HepG2 (cell line): ENCODE measurements around the gene NAT9. TPM values are rescaled to one million over a fixed set of nuclear protein-coding genes. Genes with fewer than 3 reads are reported as not detected.

Source experiments
- BRCA1 ChIP-seq: sonication (generic); formaldehyde crosslinking; IDR thresholded peaks from 2 replicates; pipeline ENCODE4 v1.4.0; 2020; ENCODE audit warnings: missing genetic modification reagents
- FOSL2 ChIP-seq: sonication (generic); formaldehyde crosslinking; IDR thresholded peaks from 2 replicates; pipeline ENCODE4 v1.4.0; 2020; ENCODE audit warnings: missing genetic modification reagents
- IRX3 ChIP-seq: sonication (generic); formaldehyde crosslinking; IDR thresholded peaks from 2 replicates; pipeline ENCODE4 v1.8.1; 2023; ENCODE audit warnings: mild to moderate bottlenecking, low read depth, missing genetic modification reagents, borderline replicate concordance
- SMYD3 ChIP-seq: sonication (generic); formaldehyde crosslinking; IDR thresholded peaks from 2 replicates; pipeline ENCODE4 v1.8.1; 2023; ENCODE audit warnings: mild to moderate bottlenecking, missing genetic modification reagents
- SOX13 ChIP-seq, 3 experiments: fragments of 450-650 bp in 1 of 3; sonication (generic) in 1 of 3; formaldehyde crosslinking in 1 of 3; IDR thresholded peaks in 2 of 3; conservative IDR thresholded peaks in 1 of 3; 2 replicates each; pipeline versions ENCODE4 v1.5.0 to v1.6.1; 2016 to 2020; ENCODE audit warnings: antibody characterized with exemption in 1 of 3, mild to moderate bottlenecking in 1 of 3, missing compliant biosample characterization in 1 of 3, missing genetic modification reagents in 1 of 3, moderate library complexity in 1 of 3
- SRSF1 ChIP-seq: fragments of 200-400 bp; formaldehyde crosslinking; optimal IDR thresholded peaks from 2 replicates; pipeline ENCODE3; 2017; ENCODE audit warnings: mild to moderate bottlenecking, low read depth, low read length, moderate library complexity
- ZFP62 ChIP-seq: sonication (generic); formaldehyde crosslinking; IDR thresholded peaks from 2 replicates; pipeline ENCODE4 v1.4.0; 2020; ENCODE audit warnings: missing genetic modification reagents
- ZNF225 ChIP-seq: sonication (generic); formaldehyde crosslinking; IDR thresholded peaks from 2 replicates; pipeline ENCODE4 v1.4.0; 2020; ENCODE audit warnings: mild to moderate bottlenecking, missing genetic modification reagents
- ZNF230 ChIP-seq: sonication (generic); formaldehyde crosslinking; IDR thresholded peaks from 2 replicates; pipeline ENCODE4 v1.4.0; 2020; ENCODE audit warnings: mild to moderate bottlenecking, missing genetic modification reagents
- polyA plus RNA-seq, 8 experiments: library from polyadenylated mRNA; depleted of rRNA in 3 of 8; stranded (reverse) in 7 of 8; unstranded in 1 of 8; fragments of >200 nt; fragmentation: Illumina TruSeq in 4 of 8; extraction: Trizol in 4 of 8; gene quantifications; 2 replicates each; pipeline versions ENCODE4 v1.2.1 to v1.2.3, GENCODE V29; 2011 to 2016; ENCODE audit warnings: low read depth in 4 of 8, missing spikeins in 1 of 8, mixed read lengths in 1 of 8; ENCODE audit not compliant: insufficient read depth in 1 of 8
- total RNA-seq, 5 experiments: library from RNA; depleted of rRNA; stranded (reverse); fragments of >200 nt; fragmentation: Illumina TruSeq; extraction: Trizol; gene quantifications; 2 replicates each; pipeline ENCODE4 v1.2.3, GENCODE V29; 2016; ENCODE audit warnings: low read depth in 1 of 5
- TF ChIP-seq, protein P1 (sequence below): sonication (generic); formaldehyde crosslinking; IDR thresholded peaks from 2 replicates; pipeline ENCODE4 v1.5.1; 2020; ENCODE audit warnings: mild to moderate bottlenecking, missing genetic modification reagents, moderate library complexity
- TF ChIP-seq, protein P2 (sequence below): sonication (generic); formaldehyde crosslinking; IDR thresholded peaks from 2 replicates; pipeline ENCODE4 v1.4.0; 2020; ENCODE audit warnings: low read depth, mild to moderate bottlenecking, missing genetic modification reagents
- TF ChIP-seq, protein P3 (sequence below): sonication (generic); formaldehyde crosslinking; IDR thresholded peaks from 2 replicates; pipeline ENCODE4 v1.4.0; 2020; ENCODE audit warnings: missing genetic modification reagents
- TF ChIP-seq, protein P4 (sequence below): fragments of 450-650 bp; IDR thresholded peaks from 2 replicates; pipeline ENCODE4 v1.6.1; 2017; ENCODE audit warnings: mild to moderate bottlenecking
- TF ChIP-seq, protein P5 (sequence below): sonication (generic); formaldehyde crosslinking; IDR thresholded peaks from 2 replicates; pipeline ENCODE4 v1.5.0; 2020; ENCODE audit warnings: missing genetic modification reagents
- TF ChIP-seq, protein P6 (sequence below): sonication (generic); formaldehyde crosslinking; conservative IDR thresholded peaks from 2 replicates; pipeline ENCODE4 v1.4.0; 2020; ENCODE audit warnings: missing genetic modification reagents

Gene NAT9
- total and polyA plus RNA-seq, 2 of the 13 experiments (the other 11 are each of a cell fraction or from before 2014, with no cell fraction given): 39.7 to 44.2 TPM

DNA sequence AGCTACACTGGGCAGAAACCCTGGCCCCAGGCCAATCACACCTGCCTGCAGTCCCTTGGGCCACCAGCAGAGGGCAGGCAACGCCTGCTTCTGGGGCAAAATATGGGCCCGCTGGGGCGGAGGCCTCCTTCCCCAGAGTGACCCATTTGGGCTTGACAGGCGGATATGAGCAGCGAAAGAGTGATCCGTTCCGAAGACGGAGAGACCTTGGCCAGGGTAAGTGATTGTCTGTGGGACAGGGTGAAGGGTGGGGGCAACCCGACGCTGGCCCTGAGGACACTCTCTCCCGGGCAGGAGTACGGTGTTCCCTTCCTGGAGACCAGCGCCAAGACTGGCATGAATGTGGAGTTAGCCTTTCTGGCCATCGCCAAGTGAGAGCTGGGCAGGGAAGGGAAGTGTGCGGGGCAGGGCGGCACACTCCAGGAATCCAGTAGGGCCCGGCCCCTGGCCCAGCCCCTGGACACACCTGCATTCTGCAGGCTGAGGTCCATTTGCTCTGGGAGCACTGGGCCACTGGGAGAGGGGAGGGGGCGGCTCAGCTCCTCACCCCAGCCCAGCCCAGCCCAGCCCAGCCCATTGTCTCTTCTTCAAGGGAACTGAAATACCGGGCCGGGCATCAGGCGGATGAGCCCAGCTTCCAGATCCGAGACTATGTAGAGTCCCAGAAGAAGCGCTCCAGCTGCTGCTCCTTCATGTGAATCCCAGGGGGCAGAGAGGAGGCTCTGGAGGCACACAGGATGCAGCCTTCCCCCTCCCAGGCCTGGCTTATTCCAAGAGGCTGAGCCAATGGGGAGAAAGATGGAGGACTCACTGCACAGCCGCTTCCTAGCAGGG is 31.2 kb downstream of the NAT9 start (continued):
- TF ChIP-seq, protein P1, sequence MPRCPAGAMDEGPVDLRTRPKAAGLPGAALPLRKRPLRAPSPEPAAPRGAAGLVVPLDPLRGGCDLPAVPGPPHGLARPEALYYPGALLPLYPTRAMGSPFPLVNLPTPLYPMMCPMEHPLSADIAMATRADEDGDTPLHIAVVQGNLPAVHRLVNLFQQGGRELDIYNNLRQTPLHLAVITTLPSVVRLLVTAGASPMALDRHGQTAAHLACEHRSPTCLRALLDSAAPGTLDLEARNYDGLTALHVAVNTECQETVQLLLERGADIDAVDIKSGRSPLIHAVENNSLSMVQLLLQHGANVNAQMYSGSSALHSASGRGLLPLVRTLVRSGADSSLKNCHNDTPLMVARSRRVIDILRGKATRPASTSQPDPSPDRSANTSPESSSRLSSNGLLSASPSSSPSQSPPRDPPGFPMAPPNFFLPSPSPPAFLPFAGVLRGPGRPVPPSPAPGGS (CRISPR knock-in tag): peak; percentile 74; the same call in 1 of the 2 replicates
- TF ChIP-seq, protein P2, sequence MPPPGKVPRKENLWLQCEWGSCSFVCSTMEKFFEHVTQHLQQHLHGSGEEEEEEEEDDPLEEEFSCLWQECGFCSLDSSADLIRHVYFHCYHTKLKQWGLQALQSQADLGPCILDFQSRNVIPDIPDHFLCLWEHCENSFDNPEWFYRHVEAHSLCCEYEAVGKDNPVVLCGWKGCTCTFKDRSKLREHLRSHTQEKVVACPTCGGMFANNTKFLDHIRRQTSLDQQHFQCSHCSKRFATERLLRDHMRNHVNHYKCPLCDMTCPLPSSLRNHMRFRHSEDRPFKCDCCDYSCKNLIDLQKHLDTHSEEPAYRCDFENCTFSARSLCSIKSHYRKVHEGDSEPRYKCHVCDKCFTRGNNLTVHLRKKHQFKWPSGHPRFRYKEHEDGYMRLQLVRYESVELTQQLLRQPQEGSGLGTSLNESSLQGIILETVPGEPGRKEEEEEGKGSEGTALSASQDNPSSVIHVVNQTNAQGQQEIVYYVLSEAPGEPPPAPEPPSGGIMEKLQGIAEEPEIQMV (CRISPR knock-in tag): no peak
- TF ChIP-seq, protein P3, sequence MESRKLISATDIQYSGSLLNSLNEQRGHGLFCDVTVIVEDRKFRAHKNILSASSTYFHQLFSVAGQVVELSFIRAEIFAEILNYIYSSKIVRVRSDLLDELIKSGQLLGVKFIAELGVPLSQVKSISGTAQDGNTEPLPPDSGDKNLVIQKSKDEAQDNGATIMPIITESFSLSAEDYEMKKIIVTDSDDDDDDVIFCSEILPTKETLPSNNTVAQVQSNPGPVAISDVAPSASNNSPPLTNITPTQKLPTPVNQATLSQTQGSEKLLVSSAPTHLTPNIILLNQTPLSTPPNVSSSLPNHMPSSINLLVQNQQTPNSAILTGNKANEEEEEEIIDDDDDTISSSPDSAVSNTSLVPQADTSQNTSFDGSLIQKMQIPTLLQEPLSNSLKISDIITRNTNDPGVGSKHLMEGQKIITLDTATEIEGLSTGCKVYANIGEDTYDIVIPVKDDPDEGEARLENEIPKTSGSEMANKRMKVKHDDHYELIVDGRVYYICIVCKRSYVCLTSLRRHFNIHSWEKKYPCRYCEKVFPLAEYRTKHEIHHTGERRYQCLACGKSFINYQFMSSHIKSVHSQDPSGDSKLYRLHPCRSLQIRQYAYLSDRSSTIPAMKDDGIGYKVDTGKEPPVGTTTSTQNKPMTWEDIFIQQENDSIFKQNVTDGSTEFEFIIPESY: peak; percentile 64; the same call in 1 of the 2 replicates
- TF ChIP-seq ZFP62 (CRISPR knock-in tag) (no peak), BRCA1 (CRISPR knock-in tag) (no peak), FOSL2 (peak; percentile 64; the same call in 1 of the 2 replicates), ZNF230 (CRISPR knock-in tag) (0 out of 2 replicates have a peak, but pooled peaks have one; percentile 11), SOX13 (IDR thresholded peaks at IDR 0.05) (no peak), SOX13 (CRISPR knock-in tag; conservative IDR thresholded peaks at IDR 0.05 in 1 of 2, IDR thresholded peaks at IDR 0.05 in 1 of 2) (no peak), SMYD3 (CRISPR knock-in tag) (0 out of 2 replicates have a peak, but pooled peaks have one; percentile 17), SRSF1 (peak; percentile 85), IRX3 (0 out of 2 replicates have a peak, but pooled peaks have one; percentile 47), ZNF225 (CRISPR knock-in tag) (peak; percentile 13; the same call in 1 of the 2 replicates)
- TF ChIP-seq, protein P4, sequence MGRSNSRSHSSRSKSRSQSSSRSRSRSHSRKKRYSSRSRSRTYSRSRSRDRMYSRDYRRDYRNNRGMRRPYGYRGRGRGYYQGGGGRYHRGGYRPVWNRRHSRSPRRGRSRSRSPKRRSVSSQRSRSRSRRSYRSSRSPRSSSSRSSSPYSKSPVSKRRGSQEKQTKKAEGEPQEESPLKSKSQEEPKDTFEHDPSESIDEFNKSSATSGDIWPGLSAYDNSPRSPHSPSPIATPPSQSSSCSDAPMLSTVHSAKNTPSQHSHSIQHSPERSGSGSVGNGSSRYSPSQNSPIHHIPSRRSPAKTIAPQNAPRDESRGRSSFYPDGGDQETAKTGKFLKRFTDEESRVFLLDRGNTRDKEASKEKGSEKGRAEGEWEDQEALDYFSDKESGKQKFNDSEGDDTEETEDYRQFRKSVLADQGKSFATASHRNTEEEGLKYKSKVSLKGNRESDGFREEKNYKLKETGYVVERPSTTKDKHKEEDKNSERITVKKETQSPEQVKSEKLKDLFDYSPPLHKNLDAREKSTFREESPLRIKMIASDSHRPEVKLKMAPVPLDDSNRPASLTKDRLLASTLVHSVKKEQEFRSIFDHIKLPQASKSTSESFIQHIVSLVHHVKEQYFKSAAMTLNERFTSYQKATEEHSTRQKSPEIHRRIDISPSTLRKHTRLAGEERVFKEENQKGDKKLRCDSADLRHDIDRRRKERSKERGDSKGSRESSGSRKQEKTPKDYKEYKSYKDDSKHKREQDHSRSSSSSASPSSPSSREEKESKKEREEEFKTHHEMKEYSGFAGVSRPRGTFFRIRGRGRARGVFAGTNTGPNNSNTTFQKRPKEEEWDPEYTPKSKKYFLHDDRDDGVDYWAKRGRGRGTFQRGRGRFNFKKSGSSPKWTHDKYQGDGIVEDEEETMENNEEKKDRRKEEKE: no peak
- TF ChIP-seq, protein P5, sequence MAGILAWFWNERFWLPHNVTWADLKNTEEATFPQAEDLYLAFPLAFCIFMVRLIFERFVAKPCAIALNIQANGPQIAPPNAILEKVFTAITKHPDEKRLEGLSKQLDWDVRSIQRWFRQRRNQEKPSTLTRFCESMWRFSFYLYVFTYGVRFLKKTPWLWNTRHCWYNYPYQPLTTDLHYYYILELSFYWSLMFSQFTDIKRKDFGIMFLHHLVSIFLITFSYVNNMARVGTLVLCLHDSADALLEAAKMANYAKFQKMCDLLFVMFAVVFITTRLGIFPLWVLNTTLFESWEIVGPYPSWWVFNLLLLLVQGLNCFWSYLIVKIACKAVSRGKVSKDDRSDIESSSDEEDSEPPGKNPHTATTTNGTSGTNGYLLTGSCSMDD (CRISPR knock-in tag): no peak
- TF ChIP-seq, protein P6, sequence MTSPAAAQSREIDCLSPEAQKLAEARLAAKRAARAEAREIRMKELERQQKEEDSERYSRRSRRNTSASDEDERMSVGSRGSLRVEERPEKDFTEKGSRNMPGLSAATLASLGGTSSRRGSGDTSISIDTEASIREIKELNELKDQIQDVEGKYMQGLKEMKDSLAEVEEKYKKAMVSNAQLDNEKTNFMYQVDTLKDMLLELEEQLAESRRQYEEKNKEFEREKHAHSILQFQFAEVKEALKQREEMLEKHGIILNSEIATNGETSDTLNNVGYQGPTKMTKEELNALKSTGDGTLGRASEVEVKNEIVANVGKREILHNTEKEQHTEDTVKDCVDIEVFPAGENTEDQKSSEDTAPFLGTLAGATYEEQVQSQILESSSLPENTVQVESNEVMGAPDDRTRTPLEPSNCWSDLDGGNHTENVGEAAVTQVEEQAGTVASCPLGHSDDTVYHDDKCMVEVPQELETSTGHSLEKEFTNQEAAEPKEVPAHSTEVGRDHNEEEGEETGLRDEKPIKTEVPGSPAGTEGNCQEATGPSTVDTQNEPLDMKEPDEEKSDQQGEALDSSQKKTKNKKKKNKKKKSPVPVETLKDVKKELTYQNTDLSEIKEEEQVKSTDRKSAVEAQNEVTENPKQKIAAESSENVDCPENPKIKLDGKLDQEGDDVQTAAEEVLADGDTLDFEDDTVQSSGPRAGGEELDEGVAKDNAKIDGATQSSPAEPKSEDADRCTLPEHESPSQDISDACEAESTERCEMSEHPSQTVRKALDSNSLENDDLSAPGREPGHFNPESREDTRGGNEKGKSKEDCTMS (CRISPR knock-in tag): peak; percentile 78; the same call in 1 of the 2 replicates
